ENCODE results near the gene AFF1.

GRCh38 chr4:86974551-86974994 is 39.8 kb downstream of the AFF1 start:
- TF ChIP-seq CTCF (IDR thresholded peaks at IDR 0.05) (no peak), POLR2A (IDR thresholded peaks at IDR 0.05) (no peak)

All from uterus (tissue), 2 donors.